Measurements from ENCODE around the gene SSNA1. TPM values are rescaled to one million over a fixed set of nuclear protein-coding genes. Genes with fewer than 3 reads are reported as not detected.

Gene SSNA1
- total RNA-seq, 4 donors from 2014 or later, result 93.5 to 104 (median 99.8) TPM

DNA sequence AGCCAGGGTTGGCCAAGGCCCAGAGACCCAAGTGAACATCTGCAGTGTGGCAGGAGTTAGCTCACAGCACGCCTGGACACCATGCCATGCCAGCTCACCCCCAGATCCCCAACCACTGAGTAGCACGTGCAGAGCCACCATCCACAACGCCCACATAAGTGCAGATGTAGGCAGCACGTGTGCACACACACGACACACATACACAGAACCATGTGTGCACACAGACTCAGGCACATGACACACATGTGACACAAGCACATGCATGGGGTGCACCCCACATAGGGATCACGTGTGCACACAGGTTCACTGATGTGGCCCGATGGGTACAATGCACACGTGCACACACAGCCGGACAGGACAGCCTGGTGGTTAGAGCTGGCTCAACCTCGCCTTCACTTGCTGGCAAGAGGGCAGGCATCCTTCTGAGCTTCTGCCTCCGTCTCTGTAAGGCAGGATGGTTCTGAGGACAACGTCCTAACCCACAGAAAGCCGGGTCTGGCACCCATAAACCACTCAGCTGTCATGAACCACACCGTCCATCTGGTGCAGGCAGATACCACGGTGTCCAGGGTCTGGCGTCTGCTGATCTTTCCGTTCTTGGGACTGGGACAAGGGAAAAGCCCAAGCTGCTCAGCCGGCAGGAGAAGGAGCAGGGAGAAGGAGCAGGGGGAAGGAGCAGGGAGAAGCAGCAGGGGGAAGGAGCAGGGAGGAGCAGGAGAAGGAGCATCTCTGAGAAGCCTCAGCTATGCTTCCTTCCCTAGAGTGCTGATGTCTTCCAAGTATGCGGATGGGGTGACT lies 30.7 kb upstream of the SSNA1 start:
- intact Hi-C loops (cut with DNase I; ENCODE audit: low total_unique reads) (no loop called here), in situ Hi-C loops (cut with MboI; ENCODE audit: low pct_ligation_motif_present in 1 of 4, low pct_unique_long_range_greater_than_20kb in 1 of 4, low sequenced_read_pairs in 3 of 4) (no loop called here)
- 18 to 46% methylated on average over 2 to 19 of the region's 19 CpGs for WGBS, 2 donors (ENCODE audit: low coverage in 1 of 2)
- H3K4me3 ChIP-seq, result no peak overlapping the region
- DNase-seq, result no peak
- no peaks in the 10 kb centered on the region for H3K9me3 ChIP-seq
- peaks cover 4 to 22% (median 19%) of the 10 kb centered on the region in 4 donors for H3K4me1 ChIP-seq
- no peak for TF ChIP-seq POLR2AphosphoS5 (IDR thresholded peaks at IDR 0.05)
- TF ChIP-seq POLR2A (IDR thresholded peaks at IDR 0.05), result no peak
- TF ChIP-seq EP300 (IDR thresholded peaks at IDR 0.05; ENCODE audit: low read depth), result no peak
- TF ChIP-seq, protein P1, sequence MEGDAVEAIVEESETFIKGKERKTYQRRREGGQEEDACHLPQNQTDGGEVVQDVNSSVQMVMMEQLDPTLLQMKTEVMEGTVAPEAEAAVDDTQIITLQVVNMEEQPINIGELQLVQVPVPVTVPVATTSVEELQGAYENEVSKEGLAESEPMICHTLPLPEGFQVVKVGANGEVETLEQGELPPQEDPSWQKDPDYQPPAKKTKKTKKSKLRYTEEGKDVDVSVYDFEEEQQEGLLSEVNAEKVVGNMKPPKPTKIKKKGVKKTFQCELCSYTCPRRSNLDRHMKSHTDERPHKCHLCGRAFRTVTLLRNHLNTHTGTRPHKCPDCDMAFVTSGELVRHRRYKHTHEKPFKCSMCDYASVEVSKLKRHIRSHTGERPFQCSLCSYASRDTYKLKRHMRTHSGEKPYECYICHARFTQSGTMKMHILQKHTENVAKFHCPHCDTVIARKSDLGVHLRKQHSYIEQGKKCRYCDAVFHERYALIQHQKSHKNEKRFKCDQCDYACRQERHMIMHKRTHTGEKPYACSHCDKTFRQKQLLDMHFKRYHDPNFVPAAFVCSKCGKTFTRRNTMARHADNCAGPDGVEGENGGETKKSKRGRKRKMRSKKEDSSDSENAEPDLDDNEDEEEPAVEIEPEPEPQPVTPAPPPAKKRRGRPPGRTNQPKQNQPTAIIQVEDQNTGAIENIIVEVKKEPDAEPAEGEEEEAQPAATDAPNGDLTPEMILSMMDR (IDR thresholded peaks at IDR 0.05), result no peak
- H3K27ac ChIP-seq, result no peak overlapping the region
- peaks cover 78% of the 10 kb centered on the region for H3K27me3 ChIP-seq
- no peaks in the 10 kb centered on the region for H3K36me3 ChIP-seq

DNA sequence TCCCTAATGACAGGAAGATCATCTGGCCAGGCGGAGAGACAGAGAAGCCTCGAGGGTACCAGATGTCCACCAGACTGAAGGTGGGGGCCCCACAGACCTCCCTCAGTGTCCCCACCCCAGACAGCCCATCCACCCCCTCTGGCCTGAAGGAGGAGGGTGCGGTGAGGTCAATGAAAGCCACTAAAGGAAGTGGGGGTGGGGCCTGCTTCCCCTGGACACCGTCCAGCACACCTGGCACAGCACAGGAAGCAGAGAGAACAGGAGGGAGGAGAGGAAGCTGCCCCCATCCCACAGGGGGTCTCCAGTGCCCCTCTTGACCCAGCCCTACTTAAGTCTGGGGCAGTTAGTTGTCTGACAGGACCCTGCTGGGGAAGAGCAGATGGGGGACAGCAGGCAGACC lies 29.9 kb upstream of the SSNA1 start:
- DNase-seq, result peak; percentile 41
- peaks cover 86% of the 10 kb centered on the region for H3K27me3 ChIP-seq
- H3K4me3 ChIP-seq, result no peak overlapping the region
- 20% methylated on average over 4 of the region's 4 CpGs; no CpG with 5 or more reads in 1 of the 2 donors for WGBS, 2 donors (ENCODE audit: low coverage in 1 of 2)
- intact Hi-C loops (cut with DNase I; ENCODE audit: low total_unique reads), result no loop called here
- TF ChIP-seq, protein P1 (IDR thresholded peaks at IDR 0.05), result no peak
- no peak for TF ChIP-seq POLR2A (IDR thresholded peaks at IDR 0.05)
- H3K27ac ChIP-seq, result no peak overlapping the region
- no peaks in the 10 kb centered on the region for H3K36me3 ChIP-seq
- peaks cover 9 to 29% (median 27%) of the 10 kb centered on the region in 4 donors for H3K4me1 ChIP-seq
- H3K9me3 ChIP-seq, result no peaks in the 10 kb centered on the region
- in situ Hi-C loops (cut with MboI; ENCODE audit: low pct_ligation_motif_present in 1 of 4, low pct_unique_long_range_greater_than_20kb in 1 of 4, low sequenced_read_pairs in 3 of 4), result no loop called here

DNA sequence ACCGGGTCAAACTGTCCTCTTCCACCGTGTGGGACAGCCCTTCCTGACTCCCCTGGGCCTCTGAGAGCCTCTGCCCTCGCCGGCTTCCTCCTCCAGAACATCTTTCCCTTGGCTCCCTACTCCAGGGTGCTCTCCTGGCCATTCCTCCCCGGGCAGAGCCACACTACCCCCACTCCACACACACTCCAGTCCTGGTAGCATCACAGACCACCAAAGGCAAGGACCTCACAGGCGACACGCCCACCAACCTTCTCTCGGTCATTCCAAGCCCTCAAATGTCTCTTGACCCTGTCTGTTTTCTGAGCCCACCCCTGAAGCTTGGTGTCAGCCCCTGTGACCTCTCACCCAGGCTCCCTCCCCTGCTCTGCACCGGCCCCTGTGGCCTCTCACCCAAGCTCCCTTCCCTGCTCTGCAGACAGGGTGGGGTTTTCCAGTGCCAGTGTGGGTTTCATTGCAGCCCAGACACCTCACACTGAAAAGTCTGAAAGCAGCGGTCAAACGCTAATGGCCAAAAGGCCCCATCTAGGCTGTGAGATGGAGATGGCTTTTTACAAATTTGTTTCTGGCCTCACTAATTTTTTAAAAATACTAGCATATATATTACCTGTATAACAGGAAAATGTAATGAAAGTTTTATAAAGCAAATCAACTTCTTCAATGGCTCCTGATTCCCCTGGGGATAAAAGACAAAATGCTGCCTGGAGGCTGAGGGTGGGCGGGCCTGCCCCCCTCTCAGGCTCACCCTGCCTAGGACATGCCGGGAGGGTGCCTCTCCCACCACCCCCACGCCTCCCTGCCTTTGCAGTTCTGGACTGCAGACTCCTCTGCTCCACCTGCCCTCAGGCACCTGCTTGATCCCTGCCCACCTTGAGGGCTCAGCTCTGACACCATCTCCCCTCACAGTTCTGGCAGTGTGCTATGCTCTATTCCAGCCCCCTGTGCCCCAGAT lies 29.1 kb upstream of the SSNA1 start:
- H3K9me3 ChIP-seq, result no peaks in the 10 kb centered on the region
- H3K4me1 ChIP-seq, result peaks cover 9 to 30% (median 27%) of the 10 kb centered on the region in 4 donors
- in situ Hi-C loops (cut with MboI; ENCODE audit: low pct_ligation_motif_present in 1 of 4, low pct_unique_long_range_greater_than_20kb in 1 of 4, low sequenced_read_pairs in 3 of 4), result no loop called here
- H3K36me3 ChIP-seq, result no peaks in the 10 kb centered on the region
- DNase-seq, result no peak
- peaks cover 94% of the 10 kb centered on the region for H3K27me3 ChIP-seq
- TF ChIP-seq EP300 (IDR thresholded peaks at IDR 0.05; ENCODE audit: low read depth), result no peak
- TF ChIP-seq POLR2A (IDR thresholded peaks at IDR 0.05), result no peak
- TF ChIP-seq, protein P1 (IDR thresholded peaks at IDR 0.05), result no peak
- TF ChIP-seq POLR2AphosphoS5 (IDR thresholded peaks at IDR 0.05), result no peak
- WGBS, 2 donors (ENCODE audit: low coverage in 1 of 2), result 35 to 40% methylated on average over 6 to 14 of the region's 14 CpGs
- no peak overlapping the region for H3K27ac ChIP-seq
- H3K4me3 ChIP-seq, result no peak overlapping the region
- intact Hi-C loops (cut with DNase I; ENCODE audit: low total_unique reads), result no loop called here

DNA sequence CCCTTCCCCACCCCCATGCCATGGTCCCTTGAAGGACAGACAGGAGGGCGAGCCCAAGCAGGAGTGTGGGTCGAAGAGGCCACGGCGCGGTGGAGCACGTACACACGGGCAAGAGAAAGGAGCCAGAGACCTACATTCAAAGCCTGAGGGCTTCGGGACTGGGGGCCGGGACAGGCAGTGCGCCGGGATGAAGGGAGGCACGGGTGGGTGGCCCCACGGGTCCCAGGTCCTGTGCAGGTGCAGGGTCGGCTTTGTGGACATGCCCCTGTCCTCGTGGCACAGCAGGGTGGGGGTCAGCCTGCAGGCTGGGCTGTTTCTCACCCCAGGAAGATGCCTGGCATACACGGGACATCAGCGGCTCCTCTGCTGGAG lies 28.4 kb upstream of the SSNA1 start:
- WGBS, 2 donors (ENCODE audit: low coverage in 1 of 2), result 60 to 70% methylated on average over 4 to 17 of the region's 17 CpGs
- in situ Hi-C loops (cut with MboI; ENCODE audit: low pct_ligation_motif_present in 1 of 4, low pct_unique_long_range_greater_than_20kb in 1 of 4, low sequenced_read_pairs in 3 of 4) (no loop called here), intact Hi-C loops (cut with DNase I; ENCODE audit: low total_unique reads) (no loop called here)
- TF ChIP-seq POLR2A (IDR thresholded peaks at IDR 0.05), result no peak
- TF ChIP-seq POLR2AphosphoS5 (IDR thresholded peaks at IDR 0.05), result no peak
- Histone ChIP-seq H3K36me3 (no peaks in the 10 kb centered on the region), H3K9me3 (no peaks in the 10 kb centered on the region), H3K27ac (no peak overlapping the region), H3K4me1 (peaks cover 9 to 30% (median 27%) of the 10 kb centered on the region in 4 donors), H3K4me3 (no peak overlapping the region), H3K27me3 (peaks cover 100% of the 10 kb centered on the region)
- no peak for DNase-seq
